CD14-positive monocyte (primary cell): Measurements from ENCODE around the gene HCN4. TPM values are rescaled to one million over a fixed set of nuclear protein-coding genes. Genes with fewer than 3 reads are reported as not detected.

Source experiments
- DNase-seq, 3 donors: peaks; one replicate each; pipeline ENCODE4 v3.0.0-alpha.2; 2011 to 2022
- H2AFZ ChIP-seq: 2 replicates; pipeline ENCODE4 v1.6.0; 2012; ENCODE audit warnings: mild to moderate bottlenecking, low read depth, low read length, inconsistent platforms; ENCODE audit not compliant: insufficient read depth, poor library complexity, severe bottlenecking
- H3K27ac ChIP-seq, 2 donors: 1 replicate in 1 of 2; 2 replicates in 1 of 2; pipeline ENCODE4 v1.5.1; 2012 to 2013; ENCODE audit warnings: low read length in 2 of 2, control low read depth in 1 of 2, inconsistent platforms in 1 of 2, low read depth in 1 of 2, mild to moderate bottlenecking in 1 of 2
- H3K27me3 ChIP-seq, 2 donors: one replicate each; pipeline versions ENCODE4 v1.6.0 to v1.6.1; 2011 to 2013; ENCODE audit warnings: low read length in 2 of 2; ENCODE audit not compliant: control insufficient read depth in 2 of 2, insufficient read depth in 2 of 2
- H3K36me3 ChIP-seq, 2 donors: replicated peaks in 1 of 2; 1 replicate in 1 of 2; 2 replicates in 1 of 2; pipeline versions ENCODE4 v1.5.1 to v1.6.1; 2012 to 2013; ENCODE audit warnings: low read length in 2 of 2, control low read depth in 1 of 2, inconsistent platforms in 1 of 2, mild to moderate bottlenecking in 1 of 2; ENCODE audit not compliant: insufficient read depth in 2 of 2, control insufficient read depth in 1 of 2
- H3K4me1 ChIP-seq, 2 donors: 1 replicate in 1 of 2; 2 replicates in 1 of 2; pipeline versions ENCODE4 v1.5.1 to v1.6.1; 2012 to 2013; ENCODE audit warnings: low read length in 2 of 2, control low read depth in 1 of 2, inconsistent platforms in 1 of 2, mild to moderate bottlenecking in 1 of 2, moderate library complexity in 1 of 2; ENCODE audit not compliant: insufficient read depth in 2 of 2, control insufficient read depth in 1 of 2
- H3K4me2 ChIP-seq: replicated peaks from 2 replicates; pipeline ENCODE3; 2012; ENCODE audit warnings: low read length, moderate library complexity, mild to moderate bottlenecking; ENCODE audit not compliant: poor library complexity, severe bottlenecking; ENCODE audit errors: extremely low read depth
- H3K4me3 ChIP-seq, 3 experiments: fragments of 200-600 bp in 1 of 3; sonication (generic) in 1 of 3; replicated peaks in 1 of 3; 1 replicate in 2 of 3; 2 replicates in 1 of 3; pipeline ENCODE4 v1.5.1; 2011 to 2013; ENCODE audit warnings: low read length in 3 of 3, mild to moderate bottlenecking in 3 of 3, control low read depth in 2 of 3, low read depth in 2 of 3, inconsistent platforms in 1 of 3, moderate library complexity in 1 of 3
- H3K79me2 ChIP-seq: 2 replicates; pipeline ENCODE4 v1.6.0; 2012; ENCODE audit warnings: mild to moderate bottlenecking, control low read depth, inconsistent platforms, low read length, moderate library complexity; ENCODE audit not compliant: insufficient read depth
- H3K9ac ChIP-seq: 2 replicates; pipeline ENCODE4 v1.6.0; 2017; ENCODE audit warnings: low read length, mild to moderate bottlenecking; ENCODE audit not compliant: insufficient read depth, poor library complexity, severe bottlenecking
- H3K9me3 ChIP-seq, 2 donors: replicated peaks in 1 of 2; 1 replicate in 1 of 2; 2 replicates in 1 of 2; pipeline versions ENCODE4 v1.5.1 to v1.6.1; 2012 to 2013; ENCODE audit warnings: low read length in 2 of 2, control low read depth in 1 of 2; ENCODE audit not compliant: control insufficient read depth in 1 of 2, insufficient read depth in 1 of 2
- H4K20me1 ChIP-seq: 2 replicates; pipeline ENCODE4 v1.6.0; 2012; ENCODE audit warnings: mild to moderate bottlenecking, low read length, control low read depth, moderate library complexity; ENCODE audit not compliant: insufficient read depth
- H3K27ac Mint-ChIP-seq, 7 donors: one replicate each; pipeline ENCODE4 v1.8.0; 2020; ENCODE audit warnings: mild to moderate bottlenecking in 7 of 7, mixed read lengths in 7 of 7, moderate library complexity in 6 of 7, inconsistent platforms in 2 of 7
- H3K27me3 Mint-ChIP-seq, 3 donors: one replicate each; pipeline ENCODE4 v1.8.0; 2021 to 2022; ENCODE audit warnings: low read depth in 3 of 3, mild to moderate bottlenecking in 3 of 3, mixed read lengths in 3 of 3, moderate library complexity in 3 of 3, inconsistent platforms in 1 of 3
- H3K36me3 Mint-ChIP-seq, 2 donors: one replicate each; pipeline ENCODE4 v1.8.0; 2020; ENCODE audit warnings: mixed read lengths in 2 of 2, inconsistent platforms in 1 of 2, mild to moderate bottlenecking in 1 of 2
- H3K4me1 Mint-ChIP-seq: one replicate; pipeline ENCODE4 v1.8.0; 2020; ENCODE audit warnings: mild to moderate bottlenecking, mixed read lengths
- H3K4me3 Mint-ChIP-seq, 2 donors: one replicate each; pipeline ENCODE4 v1.8.0; 2020; ENCODE audit warnings: mild to moderate bottlenecking in 2 of 2, mixed read lengths in 2 of 2, moderate library complexity in 1 of 2
- H3K9me3 Mint-ChIP-seq, 7 donors: one replicate each; pipeline ENCODE4 v1.8.0; 2020 to 2022; ENCODE audit warnings: mixed read lengths in 7 of 7, mild to moderate bottlenecking in 6 of 7, moderate library complexity in 6 of 7, inconsistent platforms in 2 of 7
- WGBS: methylation state at CpG from one replicate; pipeline ENCODE4 v1.1.5; 2013; ENCODE audit warnings: missing lambda C conversion rate; ENCODE audit not compliant: insufficient coverage; 5-methylcytosine and 5-hydroxymethylcytosine counted together
- intact Hi-C, 2 donors: fragments of 100-400 bp; cut with micrococcal nuclease; formaldehyde crosslinking; loops; one replicate each; pipeline versions ENCODE4 v1.15.0 to v1.15.1; 2023
- polyA plus RNA-seq, 3 donors: library from polyadenylated mRNA; depleted of rRNA in 1 of 3; unstranded in 2 of 3; stranded (reverse) in 1 of 3; fragments of 300-500 nt in 2 of 3; fragments of >200 nt in 1 of 3; fragmentation: Illumina TruSeq in 2 of 3; gene quantifications; 1 replicate in 2 of 3; 2 replicates in 1 of 3; pipeline ENCODE4 v1.2.3, GENCODE V29; 2012 to 2021
- TF ChIP-seq, protein P1 (sequence below): fragments of 200-600 bp; IDR thresholded peaks from one replicate; pipeline ENCODE4 v1.8.0; 2022; ENCODE audit warnings: antibody characterized with exemption, mild to moderate bottlenecking

The HCN4 gene
- polyA plus RNA-seq, 3 donors = not detected

DNA sequence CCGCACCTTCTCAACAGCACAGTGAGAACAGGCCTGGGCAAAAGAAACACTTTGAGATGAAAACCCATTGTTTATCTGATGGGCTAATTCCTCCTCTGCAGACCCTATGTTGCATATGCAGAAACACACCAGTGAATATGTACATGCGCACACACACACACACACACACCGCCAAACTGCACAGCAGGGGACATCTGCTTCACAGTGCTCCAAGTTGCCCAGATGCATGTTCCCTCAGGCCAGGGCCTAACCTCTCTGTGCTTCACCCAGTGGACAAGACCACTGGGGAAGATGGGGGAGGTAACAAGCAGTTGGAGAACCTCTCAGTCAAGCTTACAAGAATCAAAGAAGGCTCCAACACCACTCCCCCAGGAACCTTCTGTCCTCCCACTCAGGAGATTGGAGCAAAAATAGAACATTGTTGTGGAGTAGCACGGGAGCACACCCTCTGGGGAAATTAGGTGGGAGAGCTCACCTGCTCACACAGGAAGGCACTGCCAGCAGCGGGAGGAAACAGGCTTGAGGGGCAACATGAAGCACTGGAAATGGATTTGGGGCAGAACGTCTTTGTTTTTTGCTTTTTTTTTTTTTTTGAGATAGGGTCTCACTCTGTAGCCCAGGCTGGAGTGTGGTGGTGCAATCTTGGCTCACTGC, 13.0 kb downstream of the HCN4 start:
- Histone ChIP-seq H3K27ac (no peak overlapping the region), H3K4me2 (no peak overlapping the region), H3K4me1 (no peaks in the 10 kb centered on the region), H4K20me1 (no peaks in the 10 kb centered on the region), H3K79me2 (no peaks in the 10 kb centered on the region), H2AFZ (no peak overlapping the region), H3K4me3 (no peak overlapping the region), H3K27me3 (peaks cover 0 to 12% of the 10 kb centered on the region in 2 donors), H3K36me3 (no peaks in the 10 kb centered on the region), H3K9ac (no peak overlapping the region), H3K9me3 (no peaks in the 10 kb centered on the region)
- intact Hi-C loops = no loop called here
- Mint-ChIP-seq H3K4me3 (peak overlapping the region in 1 of 2 donors; percentile 35), H3K9me3 (no peaks in the 10 kb centered on the region), H3K4me1 (no peaks in the 10 kb centered on the region), H3K36me3 (no peaks in the 10 kb centered on the region), H3K27me3 (peaks cover 26 to 39% (median 31%) of the 10 kb centered on the region in 3 donors), H3K27ac (peak overlapping the region in 1 of 7 donors; percentile 47)
- TF ChIP-seq, protein P1, sequence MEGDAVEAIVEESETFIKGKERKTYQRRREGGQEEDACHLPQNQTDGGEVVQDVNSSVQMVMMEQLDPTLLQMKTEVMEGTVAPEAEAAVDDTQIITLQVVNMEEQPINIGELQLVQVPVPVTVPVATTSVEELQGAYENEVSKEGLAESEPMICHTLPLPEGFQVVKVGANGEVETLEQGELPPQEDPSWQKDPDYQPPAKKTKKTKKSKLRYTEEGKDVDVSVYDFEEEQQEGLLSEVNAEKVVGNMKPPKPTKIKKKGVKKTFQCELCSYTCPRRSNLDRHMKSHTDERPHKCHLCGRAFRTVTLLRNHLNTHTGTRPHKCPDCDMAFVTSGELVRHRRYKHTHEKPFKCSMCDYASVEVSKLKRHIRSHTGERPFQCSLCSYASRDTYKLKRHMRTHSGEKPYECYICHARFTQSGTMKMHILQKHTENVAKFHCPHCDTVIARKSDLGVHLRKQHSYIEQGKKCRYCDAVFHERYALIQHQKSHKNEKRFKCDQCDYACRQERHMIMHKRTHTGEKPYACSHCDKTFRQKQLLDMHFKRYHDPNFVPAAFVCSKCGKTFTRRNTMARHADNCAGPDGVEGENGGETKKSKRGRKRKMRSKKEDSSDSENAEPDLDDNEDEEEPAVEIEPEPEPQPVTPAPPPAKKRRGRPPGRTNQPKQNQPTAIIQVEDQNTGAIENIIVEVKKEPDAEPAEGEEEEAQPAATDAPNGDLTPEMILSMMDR = no peak
- DNase-seq = no peak
- WGBS = 89% methylated on average over 3 of the region's 6 CpGs

DNA sequence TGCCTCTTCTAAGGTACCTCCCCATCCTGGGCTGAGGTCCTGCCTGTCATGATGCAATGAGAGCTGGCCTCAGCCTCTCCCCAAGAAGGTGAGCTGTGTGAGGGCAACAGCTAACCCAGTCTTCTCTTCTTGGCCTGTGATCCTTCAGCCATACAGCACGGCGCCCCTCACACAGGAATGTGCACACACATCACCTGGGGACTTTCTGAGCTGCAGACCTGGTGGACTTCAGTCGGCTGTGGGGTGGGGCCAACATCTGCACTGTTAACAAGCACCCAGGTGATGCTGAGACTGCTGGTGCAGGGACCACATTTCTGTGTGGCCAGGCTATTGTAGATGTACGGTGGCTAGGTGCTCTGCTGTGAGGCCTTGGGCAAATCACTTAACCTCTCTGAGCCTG, 14.5 kb downstream of the HCN4 start:
- peaks cover 0 to 12% of the 10 kb centered on the region in 2 donors for H3K27me3 ChIP-seq
- H3K79me2 ChIP-seq = no peaks in the 10 kb centered on the region
- no peaks in the 10 kb centered on the region for H3K4me1 ChIP-seq
- no peak overlapping the region for H3K4me3 ChIP-seq
- no peak overlapping the region for H3K4me2 ChIP-seq
- H3K9me3 ChIP-seq = no peaks in the 10 kb centered on the region
- no peak for DNase-seq
- no peaks in the 10 kb centered on the region for H3K36me3 ChIP-seq
- no peaks in the 10 kb centered on the region for H3K36me3 Mint-ChIP-seq
- TF ChIP-seq, protein P1 = no peak
- H3K27ac Mint-ChIP-seq = no peak overlapping the region
- no peaks in the 10 kb centered on the region for H3K4me1 Mint-ChIP-seq
- peaks cover 23 to 28% (median 23%) of the 10 kb centered on the region in 3 donors for H3K27me3 Mint-ChIP-seq
- 90% methylated on average over 2 of the region's 4 CpGs for WGBS
- no peak overlapping the region for H3K27ac ChIP-seq
- no peaks in the 10 kb centered on the region for H4K20me1 ChIP-seq
- no peak overlapping the region for H3K9ac ChIP-seq
- no peaks in the 10 kb centered on the region for H3K9me3 Mint-ChIP-seq
- no peak overlapping the region for H2AFZ ChIP-seq
- intact Hi-C loops = no loop called here
- no peak overlapping the region for H3K4me3 Mint-ChIP-seq
